Fibroblast of the aortic adventitia (primary cell): ENCODE results near the gene NUDT4. TPM values are rescaled to one million over a fixed set of nuclear protein-coding genes. Genes with fewer than 3 reads are reported as not detected.
"Not testable (repeated sequence)": the region's sequence is repeated elsewhere in the genome, so short reads cannot be mapped to it uniquely, and the experiment has no call there.

Source experiments
- DNase-seq: peaks from one replicate; pipeline ENCODE4 v3.0.0-alpha.2; 2010; ENCODE audit warnings: low read depth
- H3K4me3 ChIP-seq: 2 replicates; pipeline ENCODE4 v1.5.1; 2011; ENCODE audit warnings: low read depth, mild to moderate bottlenecking, control low read depth, low read length, moderate library complexity
- total RNA-seq: library from RNA; depleted of rRNA; stranded (reverse); fragments of >200 nt; gene quantifications from 2 replicates; pipeline ENCODE4 v1.2.3, GENCODE V29; 2012; ENCODE audit warnings: low replicate concordance
- TF ChIP-seq, protein P1 (sequence below): IDR thresholded peaks from 2 replicates; pipeline ENCODE4 v1.5.1; 2011; ENCODE audit warnings: mild to moderate bottlenecking, low read length, control low read depth, inconsistent platforms; ENCODE audit not compliant: insufficient read depth

Gene NUDT4
- total RNA-seq, 1 donor, result 185 TPM

DNA sequence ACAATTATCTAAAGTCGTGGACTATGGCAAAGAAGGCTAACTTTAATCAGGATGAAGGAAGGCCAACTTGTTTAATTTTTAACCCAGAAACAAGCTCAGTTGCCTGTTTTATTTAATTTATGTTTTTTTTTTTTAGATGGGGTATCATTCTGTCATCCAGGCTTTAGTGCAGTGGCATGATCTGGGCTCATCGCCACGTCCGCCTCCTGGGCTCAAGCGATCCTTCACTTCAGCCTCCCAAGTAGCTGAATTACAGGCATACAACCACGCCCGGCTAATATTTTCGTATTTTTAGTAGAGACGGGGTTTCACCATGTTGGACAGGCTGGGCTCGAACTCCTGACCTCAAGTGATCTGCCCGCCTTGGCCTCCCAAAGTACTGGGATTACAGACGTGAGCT lies 19.7 kb downstream of the NUDT4 start:
- TF ChIP-seq, protein P1, sequence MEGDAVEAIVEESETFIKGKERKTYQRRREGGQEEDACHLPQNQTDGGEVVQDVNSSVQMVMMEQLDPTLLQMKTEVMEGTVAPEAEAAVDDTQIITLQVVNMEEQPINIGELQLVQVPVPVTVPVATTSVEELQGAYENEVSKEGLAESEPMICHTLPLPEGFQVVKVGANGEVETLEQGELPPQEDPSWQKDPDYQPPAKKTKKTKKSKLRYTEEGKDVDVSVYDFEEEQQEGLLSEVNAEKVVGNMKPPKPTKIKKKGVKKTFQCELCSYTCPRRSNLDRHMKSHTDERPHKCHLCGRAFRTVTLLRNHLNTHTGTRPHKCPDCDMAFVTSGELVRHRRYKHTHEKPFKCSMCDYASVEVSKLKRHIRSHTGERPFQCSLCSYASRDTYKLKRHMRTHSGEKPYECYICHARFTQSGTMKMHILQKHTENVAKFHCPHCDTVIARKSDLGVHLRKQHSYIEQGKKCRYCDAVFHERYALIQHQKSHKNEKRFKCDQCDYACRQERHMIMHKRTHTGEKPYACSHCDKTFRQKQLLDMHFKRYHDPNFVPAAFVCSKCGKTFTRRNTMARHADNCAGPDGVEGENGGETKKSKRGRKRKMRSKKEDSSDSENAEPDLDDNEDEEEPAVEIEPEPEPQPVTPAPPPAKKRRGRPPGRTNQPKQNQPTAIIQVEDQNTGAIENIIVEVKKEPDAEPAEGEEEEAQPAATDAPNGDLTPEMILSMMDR, result no peak

DNA sequence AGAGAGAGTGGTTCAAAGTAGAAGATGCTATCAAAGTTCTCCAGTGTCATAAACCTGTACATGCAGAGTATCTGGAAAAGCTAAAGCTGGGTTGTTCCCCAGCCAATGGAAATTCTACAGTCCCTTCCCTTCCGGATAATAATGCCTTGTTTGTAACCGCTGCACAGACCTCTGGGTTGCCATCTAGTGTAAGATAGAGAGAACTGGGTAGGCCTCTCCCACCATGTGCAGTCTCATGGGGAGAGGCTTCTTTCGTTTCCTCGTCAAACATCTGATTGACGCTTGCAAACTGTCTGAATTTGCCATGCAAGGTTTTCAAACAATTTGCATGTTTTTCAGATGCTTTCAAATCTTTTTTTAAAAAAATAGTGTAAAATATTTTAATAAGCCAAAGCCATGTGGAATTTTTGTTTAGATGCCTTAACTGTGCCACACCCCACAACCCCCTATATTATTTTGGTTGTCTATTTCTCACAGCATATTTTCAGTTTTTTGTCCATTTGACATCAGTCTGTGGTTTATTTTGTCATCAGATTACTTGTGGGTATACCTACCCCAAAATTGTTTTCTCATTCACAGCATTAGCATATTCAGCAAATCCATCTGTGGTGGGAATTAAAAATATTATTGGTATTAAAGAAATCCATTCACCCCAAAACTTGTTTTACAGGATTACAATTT lies 21.6 kb downstream of the NUDT4 start:
- not testable (repeated sequence) for H3K4me3 ChIP-seq, DNase-seq

More for the DNA sequence above, 19.7 kb downstream of the NUDT4 start:
- no peak overlapping the region for H3K4me3 ChIP-seq
- DNase-seq, result no peak

DNA sequence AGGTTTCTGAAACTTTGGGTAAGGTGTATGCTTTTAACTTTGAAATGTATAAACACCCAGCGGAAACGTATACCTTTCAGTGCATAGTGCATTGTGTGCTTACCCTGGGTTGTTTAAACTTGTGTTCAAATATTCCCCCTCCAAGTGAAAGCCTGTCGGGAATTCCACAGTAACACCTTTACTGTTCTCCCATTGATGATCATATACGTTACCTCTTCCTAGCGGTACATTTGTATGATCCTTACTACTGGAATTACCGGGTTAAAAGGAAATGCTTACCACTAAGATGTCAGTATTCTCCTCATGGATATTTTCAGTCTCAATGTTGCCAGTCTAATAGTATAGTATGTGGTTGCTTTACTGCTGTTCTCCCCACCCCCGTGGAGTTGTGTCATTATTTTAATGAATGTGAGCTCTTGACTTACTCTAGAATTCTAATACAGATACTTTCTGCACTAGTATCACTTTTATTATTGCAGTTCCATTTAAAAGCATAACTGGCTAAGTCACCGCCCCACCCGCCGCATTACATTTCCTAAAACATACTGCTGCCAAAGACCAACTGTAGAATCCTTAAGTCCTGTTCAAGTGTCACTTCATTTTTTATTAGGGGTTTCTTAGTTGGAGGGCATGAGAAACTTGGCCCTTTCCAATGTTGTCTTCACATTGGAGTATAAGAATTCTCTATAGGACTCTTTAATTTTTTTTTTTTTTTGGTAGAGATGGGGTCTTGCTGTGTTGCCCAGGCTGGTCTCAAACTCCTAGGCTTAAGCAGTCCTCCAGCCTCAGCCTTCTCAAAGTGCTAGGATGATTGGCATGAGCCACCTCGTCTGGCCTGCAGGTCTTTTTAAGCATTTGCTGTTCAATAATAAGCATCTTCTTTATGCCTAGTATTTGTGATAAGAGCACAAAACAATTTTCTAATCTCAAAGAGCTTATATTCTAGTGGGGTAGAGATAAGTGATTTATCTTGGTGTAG lies 24.9 kb downstream of the NUDT4 start:
- DNase-seq, result no peak
- no peak overlapping the region for H3K4me3 ChIP-seq
- TF ChIP-seq, protein P1, result no peak

DNA sequence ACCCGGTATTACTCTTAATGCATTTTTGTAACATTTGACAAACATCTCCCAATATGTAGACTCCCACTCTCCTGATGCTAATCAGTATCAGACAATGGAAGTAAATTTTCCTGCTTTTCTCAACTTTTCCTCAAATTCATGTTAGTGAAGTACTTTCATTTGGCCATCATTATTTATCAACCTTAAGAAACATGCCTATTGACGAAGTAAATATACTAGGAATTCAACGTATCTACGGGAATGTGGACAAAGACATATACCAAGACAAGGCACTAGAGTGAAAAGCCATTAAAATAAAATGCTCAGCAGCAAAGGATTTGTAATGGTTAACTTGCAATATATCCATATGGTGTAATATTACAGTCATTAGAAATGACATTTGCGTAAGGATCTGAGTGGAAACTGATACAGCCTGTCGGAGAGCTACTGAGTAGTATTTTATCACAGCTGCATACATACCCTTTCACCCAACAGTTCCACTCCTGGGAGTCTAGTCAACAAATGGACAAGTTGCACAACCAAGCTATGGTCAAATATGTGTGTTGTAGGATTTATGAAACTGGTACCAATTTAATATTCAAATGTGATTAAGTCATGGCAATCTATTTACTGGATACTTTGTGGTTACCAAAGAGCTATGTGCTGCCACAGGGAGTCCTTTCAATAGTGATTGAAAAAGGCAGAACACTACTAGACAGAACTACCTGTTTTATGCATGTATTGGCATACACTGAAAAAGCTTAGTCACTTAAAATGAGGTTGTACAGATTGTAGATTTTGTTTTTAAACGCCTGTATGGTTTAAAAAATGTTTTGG lies 26.5 kb downstream of the NUDT4 start:
- no peak overlapping the region for H3K4me3 ChIP-seq
- DNase-seq, result no peak
- TF ChIP-seq, protein P1, result no peak

DNA sequence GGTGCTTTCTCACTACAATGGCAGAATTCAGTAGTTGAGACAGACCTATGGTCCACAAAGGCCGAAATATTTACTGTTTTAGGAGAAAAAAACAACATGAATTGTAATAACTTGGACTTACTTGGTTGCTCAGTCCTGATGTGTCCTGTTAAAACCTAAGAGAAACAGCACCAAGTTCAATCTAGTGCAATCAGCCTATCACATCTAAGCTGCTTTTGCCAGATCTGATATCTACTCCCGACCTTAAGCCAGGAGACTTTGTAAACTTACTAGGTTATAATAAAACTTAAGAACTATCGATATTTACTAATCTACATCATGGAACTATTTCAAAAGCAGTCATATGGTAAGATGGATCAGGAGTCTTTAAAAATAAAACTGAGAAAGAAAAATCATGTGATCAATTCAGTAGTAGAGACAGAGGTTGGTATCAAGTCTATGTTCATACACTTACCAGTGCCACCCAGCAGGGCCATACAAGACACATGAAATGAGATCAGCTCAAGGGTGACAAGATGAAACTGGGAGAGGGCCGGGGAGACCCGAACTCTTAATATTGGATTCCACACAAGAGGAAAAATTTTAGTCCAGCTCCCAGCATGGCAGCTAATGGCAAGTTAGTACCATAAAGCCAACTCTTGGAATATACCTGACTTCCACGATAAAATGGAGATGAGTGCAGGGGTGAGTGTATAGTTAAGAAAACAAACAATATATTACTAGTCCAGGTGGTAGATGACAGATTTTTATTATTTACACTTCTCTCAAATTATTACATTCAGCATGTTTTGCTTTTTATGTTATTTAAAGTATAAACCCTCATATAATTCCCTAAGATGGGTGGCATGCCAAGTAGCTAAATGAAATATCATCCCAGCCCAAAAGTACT lies 27.5 kb downstream of the NUDT4 start:
- no peak for DNase-seq
- TF ChIP-seq, protein P1, result no peak
- H3K4me3 ChIP-seq, result no peak overlapping the region

DNA sequence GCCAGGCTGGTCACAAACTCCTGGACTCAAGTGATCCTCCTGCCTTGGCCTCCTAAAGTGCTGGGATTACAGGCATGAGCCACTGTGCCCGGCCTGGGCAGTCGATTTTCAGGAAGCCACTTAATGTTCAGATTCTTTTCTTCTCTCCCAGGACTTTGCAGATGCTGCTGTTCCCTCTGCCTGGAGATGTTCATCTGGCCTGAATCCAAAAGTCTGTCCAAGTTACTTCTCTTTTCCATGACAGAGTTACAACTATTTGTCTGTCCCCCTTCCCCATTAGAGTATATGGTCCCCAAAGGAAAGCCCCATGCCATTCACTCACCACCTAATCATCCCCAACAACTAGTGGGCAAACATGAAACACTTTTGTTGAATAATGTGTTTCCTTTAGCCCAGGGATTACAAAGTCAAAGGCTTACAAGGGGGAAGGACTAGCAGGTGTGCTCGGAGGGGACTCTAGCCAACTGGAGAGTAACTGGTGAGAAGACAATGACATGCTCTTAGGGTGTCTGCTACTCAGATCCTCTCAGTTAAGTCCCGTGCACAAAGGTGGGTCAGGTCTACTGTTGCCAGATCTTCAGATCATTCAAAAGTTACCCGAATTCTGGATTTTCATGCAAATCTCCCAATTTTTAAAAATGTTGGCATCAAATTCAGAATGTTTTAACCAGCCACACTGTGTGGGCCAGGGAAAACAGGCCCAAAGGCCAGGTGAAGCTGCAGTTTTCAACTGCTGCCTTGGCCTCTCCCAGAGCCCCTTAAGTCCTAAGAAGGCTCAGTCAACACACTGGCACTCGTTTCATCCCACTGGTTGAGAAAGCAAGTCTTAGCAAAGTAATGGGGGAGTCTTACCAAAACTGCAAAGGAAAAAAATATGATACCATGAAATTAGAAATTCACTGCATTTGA lies 29.6 kb downstream of the NUDT4 start:
- DNase-seq, result no peak
- H3K4me3 ChIP-seq, result no peak overlapping the region
- TF ChIP-seq, protein P1, result no peak
